Gastrocnemius medialis (tissue), 4 donors: Measurements from ENCODE around the gene TXLNB. TPM values are rescaled to one million over a fixed set of nuclear protein-coding genes. Genes with fewer than 3 reads are reported as not detected.
A peak's percentile ranks its signal among the peaks of the same experiment; 100 is the strongest.

ENCODE experiments used
- ATAC-seq, 2 donors: fragments of 150-250 bp; one replicate each; pipeline ENCODE4 v1.9.1; 2016
- DNase-seq, 2 donors: peaks; one replicate each; pipeline ENCODE4 v3.0.0-alpha.2; 2019
- H3K27ac ChIP-seq, 4 donors: fragments of 200-600 bp; sonication (generic); 1 replicate in 1 of 4; 2 replicates in 3 of 4; pipeline ENCODE4 v1.5.1; 2016 to 2018; ENCODE audit warnings: mild to moderate bottlenecking in 2 of 4, moderate library complexity in 1 of 4
- H3K27me3 ChIP-seq, 3 donors: fragments of 200-600 bp; sonication (generic) in 2 of 3; 1 replicate in 1 of 3; 2 replicates in 2 of 3; pipeline versions ENCODE4 v1.5.1 to v1.6.0; 2016 to 2019; ENCODE audit warnings: mild to moderate bottlenecking in 1 of 3, moderate library complexity in 1 of 3
- H3K36me3 ChIP-seq, 2 donors: fragments of 200-600 bp; sonication (generic) in 1 of 2; one replicate each; pipeline ENCODE4 v1.5.1; 2017 to 2018
- H3K4me1 ChIP-seq, 2 donors: fragments of 200-600 bp; sonication (generic) in 1 of 2; one replicate each; pipeline ENCODE4 v1.5.1; 2016 to 2017; ENCODE audit warnings: mild to moderate bottlenecking in 2 of 2
- H3K4me3 ChIP-seq, 4 donors: fragments of 200-600 bp; sonication (generic) in 3 of 4; 1 replicate in 1 of 4; 2 replicates in 3 of 4; pipeline ENCODE4 v1.5.1; 2016 to 2019; ENCODE audit warnings: mild to moderate bottlenecking in 2 of 4
- H3K9me3 ChIP-seq, 3 donors: fragments of 200-600 bp; sonication (generic) in 2 of 3; 1 replicate in 1 of 3; 2 replicates in 2 of 3; pipeline ENCODE4 v1.5.1; 2016 to 2019
- CTCF ChIP-seq, 5 experiments: fragments of 450-650 bp in 3 of 5; fragments of 200-600 bp in 2 of 5; sonication (generic) in 2 of 5; IDR thresholded peaks in 4 of 5; conservative IDR thresholded peaks in 1 of 5; 1 replicate in 4 of 5; 2 replicates in 1 of 5; pipeline ENCODE4 v1.5.1; 2016 to 2019; ENCODE audit warnings: antibody characterized with exemption in 5 of 5, mild to moderate bottlenecking in 3 of 5, moderate library complexity in 3 of 5
- POLR2A ChIP-seq, 2 donors: fragments of 450-650 bp; IDR thresholded peaks; one replicate each; pipeline ENCODE4 v1.6.1; 2017; ENCODE audit warnings: antibody characterized with exemption in 2 of 2, mild to moderate bottlenecking in 2 of 2, moderate library complexity in 2 of 2
- in situ Hi-C, 4 donors: fragments of 200-750 bp; cut with MboI; loops; one replicate each; pipeline versions ENCODE4 v1.15.0 to v1.8.0; 2017; ENCODE audit warnings: low sequenced_read_pairs in 4 of 4
- intact Hi-C: fragments of 100-400 bp; cut with DNase I; formaldehyde crosslinking; loops from one replicate; pipeline ENCODE4 v1.15.1; 2023; ENCODE audit warnings: low total_unique reads
- total RNA-seq, 4 donors: library from RNA; depleted of rRNA; stranded (reverse); fragments of >200 nt; gene quantifications; one replicate each; pipeline versions ENCODE4 v1.1.0 to v1.2.3, GENCODE V29; 2016

The TXLNB gene
- total RNA-seq, 4 donors from 2014 or later = 58.3 to 197 (median 124) TPM

- H3K4me3 ChIP-seq = no peak overlapping the region
- DNase-seq = no peak
- H3K27ac ChIP-seq = peak overlapping the region in 3 of 4 donors; percentile 76 to 84 (median 81)
- intact Hi-C loops (no loop called here), in situ Hi-C loops (loop anchor here in 2 of 4 donors (25.0 kb wide), 1 partner anchor 505 kb away; no protein-coding TSS in a partner anchor)
- no peak for TF ChIP-seq POLR2A (IDR thresholded peaks at IDR 0.05)
- TF ChIP-seq CTCF (IDR thresholded peaks at IDR 0.05 in 4 of 5, conservative IDR thresholded peaks at IDR 0.05 in 1 of 5) = no peak
- ATAC-seq = no peak
- H3K9me3 ChIP-seq = no peaks in the 10 kb centered on the region
- H3K36me3 ChIP-seq = peaks cover 0 to 49% of the 10 kb centered on the region in 2 donors
- no peaks in the 10 kb centered on the region for H3K27me3 ChIP-seq
- H3K4me1 ChIP-seq = peaks cover 2 to 16% of the 10 kb centered on the region in 2 donors
Observed at GRCh38 chr6:139257291-139257690, 34.5 kb downstream of the TXLNB start.

- no peaks in the 10 kb centered on the region for H3K9me3 ChIP-seq
- DNase-seq (no peak), ATAC-seq (no peak)
- no peaks in the 10 kb centered on the region for H3K27me3 ChIP-seq
- intact Hi-C loops (no loop called here), in situ Hi-C loops (loop anchor here in 2 of 4 donors (25.0 kb wide), 1 partner anchor 506 kb away; no protein-coding TSS in a partner anchor)
- no peak overlapping the region for H3K4me3 ChIP-seq
- TF ChIP-seq CTCF (IDR thresholded peaks at IDR 0.05 in 4 of 5, conservative IDR thresholded peaks at IDR 0.05 in 1 of 5) (no peak), POLR2A (IDR thresholded peaks at IDR 0.05) (no peak)
- H3K27ac ChIP-seq = peak overlapping the region; percentile 41 to 84 (median 78)
- peaks cover 14 to 24% of the 10 kb centered on the region in 2 donors for H3K4me1 ChIP-seq
- peaks cover 0 to 47% of the 10 kb centered on the region in 2 donors for H3K36me3 ChIP-seq
Observed at GRCh38 chr6:139256087-139256486, 35.7 kb downstream of the TXLNB start.

GRCh38 chr6:139254196-139254595, 37.6 kb downstream of the TXLNB start:
- intact Hi-C loops (loop anchor here (5.0 kb wide), 2 partner anchors 38 to 83 kb away; partner anchors contain the start of gene TXLNB), in situ Hi-C loops (loop anchor here in 2 of 4 donors (25.0 kb wide), 1 partner anchor 508 kb away; no protein-coding TSS in a partner anchor)
- H3K9me3 ChIP-seq = no peaks in the 10 kb centered on the region
- no peak for TF ChIP-seq CTCF (IDR thresholded peaks at IDR 0.05 in 4 of 5, conservative IDR thresholded peaks at IDR 0.05 in 1 of 5)
- no peak for TF ChIP-seq POLR2A (IDR thresholded peaks at IDR 0.05)
- peaks cover 21 to 31% of the 10 kb centered on the region in 2 donors for H3K4me1 ChIP-seq
- ATAC-seq (no peak), DNase-seq (no peak)
- peak overlapping the region in 3 of 4 donors; percentile 81 to 84 (median 84) for H3K27ac ChIP-seq
- no peaks in the 10 kb centered on the region for H3K27me3 ChIP-seq
- H3K4me3 ChIP-seq = no peak overlapping the region
- peaks cover 0 to 29% of the 10 kb centered on the region in 2 donors for H3K36me3 ChIP-seq

- TF ChIP-seq CTCF (IDR thresholded peaks at IDR 0.05 in 4 of 5, conservative IDR thresholded peaks at IDR 0.05 in 1 of 5) = no peak
- TF ChIP-seq POLR2A (IDR thresholded peaks at IDR 0.05) = no peak
- ATAC-seq (no peak), DNase-seq (no peak)
- H3K4me3 ChIP-seq = no peak overlapping the region
- peaks cover 21 to 31% of the 10 kb centered on the region in 2 donors for H3K4me1 ChIP-seq
- H3K27ac ChIP-seq = peak overlapping the region in 3 of 4 donors; percentile 81 to 84 (median 84)
- no peaks in the 10 kb centered on the region for H3K27me3 ChIP-seq
- no peaks in the 10 kb centered on the region for H3K9me3 ChIP-seq
- H3K36me3 ChIP-seq = peaks cover 0 to 24% of the 10 kb centered on the region in 2 donors
- intact Hi-C loops = loop anchor here (5.0 kb wide), 2 partner anchors 39 to 84 kb away; partner anchors contain the start of gene TXLNB
- in situ Hi-C loops = loop anchor here in 2 of 4 donors (25.0 kb wide), 1 partner anchor 509 kb away; no protein-coding TSS in a partner anchor
Observed at GRCh38 chr6:139253656-139254055, 38.1 kb downstream of the TXLNB start.
